ENCODE data around the gene PLCXD1. TPM values are rescaled to one million over a fixed set of nuclear protein-coding genes. Genes with fewer than 3 reads are reported as not detected.

PLCXD1 gene
- polyA plus RNA-seq, 1 donor from 2014 or later: 30.1 TPM

GRCh38 chrX:258291-259040, 22.7 kb upstream of the PLCXD1 start:
- Histone ChIP-seq H2AFZ (ENCODE audit: low read depth, low read length) (no peak overlapping the region), H3K79me2 (replicated peaks; ENCODE audit: insufficient read depth, low read length) (no peaks in the 10 kb centered on the region), H3K36me3 (ENCODE audit: insufficient read depth, low read length) (no peaks in the 10 kb centered on the region), H3K9ac (ENCODE audit: low read length) (no peak overlapping the region), H3K4me3 (ENCODE audit: low read length) (no peak overlapping the region), H3K9me2 (ENCODE audit: insufficient read depth, low read length) (no peaks in the 10 kb centered on the region), H3F3A (ENCODE audit: insufficient read depth, low read length, poor library complexity, severe bottlenecking) (no peaks in the 10 kb centered on the region), H3K27ac (ENCODE audit: low read length) (no peak overlapping the region), H3K9me3 (ENCODE audit: low read length) (no peaks in the 10 kb centered on the region), H3K4me2 (ENCODE audit: low read length) (no peak overlapping the region), H3K27me3 (ENCODE audit: insufficient read depth, low read depth, low read length) (no peaks in the 10 kb centered on the region), H4K20me1 (ENCODE audit: insufficient read depth) (no peaks in the 10 kb centered on the region)
- TF ChIP-seq RAD21 (conservative IDR thresholded peaks at IDR 0.05) (no peak), MXI1 (conservative IDR thresholded peaks at IDR 0.05; ENCODE audit: poor library complexity, severe bottlenecking) (no peak), SMC3 (conservative IDR thresholded peaks at IDR 0.05; ENCODE audit: poor library complexity) (no peak), POLR2AphosphoS5 (IDR thresholded peaks at IDR 0.05) (no peak), TAF1 (IDR thresholded peaks at IDR 0.05; ENCODE audit: low read depth) (no peak), EZH2 (IDR thresholded peaks at IDR 0.05; ENCODE audit: borderline replicate concordance, insufficient read depth, low read length, poor library complexity, severe bottlenecking) (no peak), EP300 (conservative IDR thresholded peaks at IDR 0.05; ENCODE audit: poor library complexity, severe bottlenecking) (no peak)
- TF ChIP-seq, protein P1, sequence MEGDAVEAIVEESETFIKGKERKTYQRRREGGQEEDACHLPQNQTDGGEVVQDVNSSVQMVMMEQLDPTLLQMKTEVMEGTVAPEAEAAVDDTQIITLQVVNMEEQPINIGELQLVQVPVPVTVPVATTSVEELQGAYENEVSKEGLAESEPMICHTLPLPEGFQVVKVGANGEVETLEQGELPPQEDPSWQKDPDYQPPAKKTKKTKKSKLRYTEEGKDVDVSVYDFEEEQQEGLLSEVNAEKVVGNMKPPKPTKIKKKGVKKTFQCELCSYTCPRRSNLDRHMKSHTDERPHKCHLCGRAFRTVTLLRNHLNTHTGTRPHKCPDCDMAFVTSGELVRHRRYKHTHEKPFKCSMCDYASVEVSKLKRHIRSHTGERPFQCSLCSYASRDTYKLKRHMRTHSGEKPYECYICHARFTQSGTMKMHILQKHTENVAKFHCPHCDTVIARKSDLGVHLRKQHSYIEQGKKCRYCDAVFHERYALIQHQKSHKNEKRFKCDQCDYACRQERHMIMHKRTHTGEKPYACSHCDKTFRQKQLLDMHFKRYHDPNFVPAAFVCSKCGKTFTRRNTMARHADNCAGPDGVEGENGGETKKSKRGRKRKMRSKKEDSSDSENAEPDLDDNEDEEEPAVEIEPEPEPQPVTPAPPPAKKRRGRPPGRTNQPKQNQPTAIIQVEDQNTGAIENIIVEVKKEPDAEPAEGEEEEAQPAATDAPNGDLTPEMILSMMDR (IDR thresholded peaks at IDR 0.05; ENCODE audit: poor library complexity, severe bottlenecking): no peak
- TF ChIP-seq, protein P2, sequence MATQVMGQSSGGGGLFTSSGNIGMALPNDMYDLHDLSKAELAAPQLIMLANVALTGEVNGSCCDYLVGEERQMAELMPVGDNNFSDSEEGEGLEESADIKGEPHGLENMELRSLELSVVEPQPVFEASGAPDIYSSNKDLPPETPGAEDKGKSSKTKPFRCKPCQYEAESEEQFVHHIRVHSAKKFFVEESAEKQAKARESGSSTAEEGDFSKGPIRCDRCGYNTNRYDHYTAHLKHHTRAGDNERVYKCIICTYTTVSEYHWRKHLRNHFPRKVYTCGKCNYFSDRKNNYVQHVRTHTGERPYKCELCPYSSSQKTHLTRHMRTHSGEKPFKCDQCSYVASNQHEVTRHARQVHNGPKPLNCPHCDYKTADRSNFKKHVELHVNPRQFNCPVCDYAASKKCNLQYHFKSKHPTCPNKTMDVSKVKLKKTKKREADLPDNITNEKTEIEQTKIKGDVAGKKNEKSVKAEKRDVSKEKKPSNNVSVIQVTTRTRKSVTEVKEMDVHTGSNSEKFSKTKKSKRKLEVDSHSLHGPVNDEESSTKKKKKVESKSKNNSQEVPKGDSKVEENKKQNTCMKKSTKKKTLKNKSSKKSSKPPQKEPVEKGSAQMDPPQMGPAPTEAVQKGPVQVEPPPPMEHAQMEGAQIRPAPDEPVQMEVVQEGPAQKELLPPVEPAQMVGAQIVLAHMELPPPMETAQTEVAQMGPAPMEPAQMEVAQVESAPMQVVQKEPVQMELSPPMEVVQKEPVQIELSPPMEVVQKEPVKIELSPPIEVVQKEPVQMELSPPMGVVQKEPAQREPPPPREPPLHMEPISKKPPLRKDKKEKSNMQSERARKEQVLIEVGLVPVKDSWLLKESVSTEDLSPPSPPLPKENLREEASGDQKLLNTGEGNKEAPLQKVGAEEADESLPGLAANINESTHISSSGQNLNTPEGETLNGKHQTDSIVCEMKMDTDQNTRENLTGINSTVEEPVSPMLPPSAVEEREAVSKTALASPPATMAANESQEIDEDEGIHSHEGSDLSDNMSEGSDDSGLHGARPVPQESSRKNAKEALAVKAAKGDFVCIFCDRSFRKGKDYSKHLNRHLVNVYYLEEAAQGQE (IDR thresholded peaks at IDR 0.05; ENCODE audit: borderline replicate concordance): no peak

DNA sequence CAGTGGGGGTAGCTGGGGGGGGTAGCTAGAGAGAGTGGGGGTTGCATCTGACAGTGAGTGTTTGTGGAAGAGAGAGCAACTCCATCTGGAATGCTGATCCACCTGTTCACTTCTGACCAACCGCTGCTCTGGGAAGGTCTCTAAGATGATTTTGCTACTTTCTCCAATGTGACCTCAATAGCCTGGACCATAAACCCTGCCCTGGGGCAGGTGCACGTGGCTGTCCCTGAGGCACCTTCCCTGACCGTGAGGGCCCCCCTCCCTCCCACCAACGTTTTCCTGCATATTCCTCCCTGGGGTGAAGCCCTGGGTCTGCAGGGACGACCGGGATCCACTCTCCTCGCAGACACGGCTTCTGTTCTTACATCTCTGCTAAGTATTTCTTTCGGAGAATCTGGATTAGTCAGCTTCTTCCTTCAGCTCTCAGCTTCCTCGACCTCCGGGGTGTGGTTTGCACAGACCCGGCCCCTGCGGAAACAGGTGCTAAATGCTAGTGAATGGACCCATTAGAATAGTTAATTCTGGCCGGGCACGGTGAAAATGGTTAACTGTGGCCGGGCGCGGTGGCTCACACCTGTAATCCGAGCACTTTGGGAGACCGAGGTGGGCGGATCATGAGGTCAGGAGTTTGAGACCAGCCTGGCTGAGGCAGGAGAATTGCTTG, 21.4 kb upstream of the PLCXD1 start:
- no peaks in the 10 kb centered on the region for H3K9me3 ChIP-seq (ENCODE audit: low read length)
- H3K9me2 ChIP-seq (ENCODE audit: insufficient read depth, low read length): no peaks in the 10 kb centered on the region
- no peaks in the 10 kb centered on the region for H3K27me3 ChIP-seq (ENCODE audit: insufficient read depth, low read depth, low read length)
- no peaks in the 10 kb centered on the region for H3F3A ChIP-seq (ENCODE audit: insufficient read depth, low read length, poor library complexity, severe bottlenecking)
- no peak overlapping the region for H3K4me2 ChIP-seq (ENCODE audit: low read length)
- TF ChIP-seq TAF1 (IDR thresholded peaks at IDR 0.05; ENCODE audit: low read depth) (no peak), EZH2 (IDR thresholded peaks at IDR 0.05; ENCODE audit: borderline replicate concordance, insufficient read depth, low read length, poor library complexity, severe bottlenecking) (no peak), POLR2AphosphoS5 (IDR thresholded peaks at IDR 0.05) (no peak), RAD21 (conservative IDR thresholded peaks at IDR 0.05) (no peak), EP300 (conservative IDR thresholded peaks at IDR 0.05; ENCODE audit: poor library complexity, severe bottlenecking) (no peak), SMC3 (conservative IDR thresholded peaks at IDR 0.05; ENCODE audit: poor library complexity) (no peak), MXI1 (conservative IDR thresholded peaks at IDR 0.05; ENCODE audit: poor library complexity, severe bottlenecking) (no peak)
- TF ChIP-seq, protein P1 (IDR thresholded peaks at IDR 0.05; ENCODE audit: poor library complexity, severe bottlenecking): no peak
- TF ChIP-seq, protein P2 (IDR thresholded peaks at IDR 0.05; ENCODE audit: borderline replicate concordance): no peak
- no peaks in the 10 kb centered on the region for H3K36me3 ChIP-seq (ENCODE audit: insufficient read depth, low read length)
- H3K4me3 ChIP-seq (ENCODE audit: low read length): no peak overlapping the region
- H3K27ac ChIP-seq (ENCODE audit: low read length): no peak overlapping the region
- no peaks in the 10 kb centered on the region for H3K79me2 ChIP-seq (replicated peaks; ENCODE audit: insufficient read depth, low read length)
- no peak overlapping the region for H3K9ac ChIP-seq (ENCODE audit: low read length)
- H2AFZ ChIP-seq (ENCODE audit: low read depth, low read length): no peak overlapping the region
- H4K20me1 ChIP-seq (ENCODE audit: insufficient read depth): no peaks in the 10 kb centered on the region

Data from neural cell (in vitro differentiated cells).